Choroid plexus epithelial cell (primary cell): ENCODE data around the gene RUFY3.
A peak's percentile ranks its signal among the peaks of the same experiment; 100 is the strongest.
"Not testable (repeated sequence)": the region's sequence is repeated elsewhere in the genome, so short reads cannot be mapped to it uniquely, and the experiment has no call there.

ENCODE experiments used
- DNase-seq: peaks from one replicate; pipeline ENCODE4 v3.0.0-alpha.2; 2010; ENCODE audit warnings: low read depth
- H3K4me3 ChIP-seq: 2 replicates; pipeline ENCODE4 v1.5.1; 2011; ENCODE audit warnings: low read depth, mild to moderate bottlenecking, control low read depth, low read length, moderate library complexity
- TF ChIP-seq, protein P1 (sequence below): conservative IDR thresholded peaks from 2 replicates; pipeline ENCODE4 v1.5.1; 2011; ENCODE audit warnings: low read depth, mild to moderate bottlenecking, control low read depth, inconsistent platforms, low read length, moderate library complexity

Gene RUFY3

DNA sequence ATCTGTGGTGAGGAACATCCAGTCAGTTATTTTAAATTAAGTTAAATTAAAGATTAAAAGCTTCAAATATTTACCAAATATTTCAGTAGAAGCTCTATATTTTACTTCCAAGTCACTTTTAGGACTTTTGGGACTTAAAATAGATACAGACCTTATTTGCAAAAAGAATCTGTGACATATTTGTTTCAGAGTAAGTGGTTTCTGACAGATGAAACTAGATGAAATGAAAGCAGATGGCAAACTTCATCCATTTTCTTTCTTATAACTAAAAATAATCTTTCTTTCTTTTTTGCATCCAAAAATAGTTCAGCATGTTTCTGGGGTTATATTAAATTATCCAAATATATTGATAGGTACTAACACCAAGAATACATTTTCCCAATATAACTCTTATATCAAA lies 40.1 kb upstream of the RUFY3 start:
- no peak overlapping the region for H3K4me3 ChIP-seq
- TF ChIP-seq, protein P1, sequence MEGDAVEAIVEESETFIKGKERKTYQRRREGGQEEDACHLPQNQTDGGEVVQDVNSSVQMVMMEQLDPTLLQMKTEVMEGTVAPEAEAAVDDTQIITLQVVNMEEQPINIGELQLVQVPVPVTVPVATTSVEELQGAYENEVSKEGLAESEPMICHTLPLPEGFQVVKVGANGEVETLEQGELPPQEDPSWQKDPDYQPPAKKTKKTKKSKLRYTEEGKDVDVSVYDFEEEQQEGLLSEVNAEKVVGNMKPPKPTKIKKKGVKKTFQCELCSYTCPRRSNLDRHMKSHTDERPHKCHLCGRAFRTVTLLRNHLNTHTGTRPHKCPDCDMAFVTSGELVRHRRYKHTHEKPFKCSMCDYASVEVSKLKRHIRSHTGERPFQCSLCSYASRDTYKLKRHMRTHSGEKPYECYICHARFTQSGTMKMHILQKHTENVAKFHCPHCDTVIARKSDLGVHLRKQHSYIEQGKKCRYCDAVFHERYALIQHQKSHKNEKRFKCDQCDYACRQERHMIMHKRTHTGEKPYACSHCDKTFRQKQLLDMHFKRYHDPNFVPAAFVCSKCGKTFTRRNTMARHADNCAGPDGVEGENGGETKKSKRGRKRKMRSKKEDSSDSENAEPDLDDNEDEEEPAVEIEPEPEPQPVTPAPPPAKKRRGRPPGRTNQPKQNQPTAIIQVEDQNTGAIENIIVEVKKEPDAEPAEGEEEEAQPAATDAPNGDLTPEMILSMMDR = no peak

DNA sequence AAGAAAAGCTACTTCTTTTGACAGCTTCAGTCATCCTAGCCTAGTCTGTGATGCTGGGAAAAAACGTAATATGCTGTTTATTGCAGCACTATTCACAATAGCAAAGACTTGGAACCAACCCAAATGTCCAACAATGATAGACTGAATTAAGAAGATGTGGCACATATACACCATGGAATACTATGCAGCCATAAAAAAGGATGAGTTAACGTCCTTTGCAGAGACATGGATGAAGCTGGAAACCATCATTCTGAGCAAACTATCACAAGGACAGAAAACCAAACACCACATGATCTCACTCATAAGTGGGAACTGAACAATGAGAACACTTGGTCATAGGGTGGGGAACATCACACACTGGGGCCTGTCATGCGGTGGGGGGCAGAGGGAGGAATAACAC lies 39.6 kb upstream of the RUFY3 start:
- H3K4me3 ChIP-seq, DNase-seq: not testable (repeated sequence)

More for the DNA sequence above, 40.1 kb upstream of the RUFY3 start:
- DNase-seq = no peak

DNA sequence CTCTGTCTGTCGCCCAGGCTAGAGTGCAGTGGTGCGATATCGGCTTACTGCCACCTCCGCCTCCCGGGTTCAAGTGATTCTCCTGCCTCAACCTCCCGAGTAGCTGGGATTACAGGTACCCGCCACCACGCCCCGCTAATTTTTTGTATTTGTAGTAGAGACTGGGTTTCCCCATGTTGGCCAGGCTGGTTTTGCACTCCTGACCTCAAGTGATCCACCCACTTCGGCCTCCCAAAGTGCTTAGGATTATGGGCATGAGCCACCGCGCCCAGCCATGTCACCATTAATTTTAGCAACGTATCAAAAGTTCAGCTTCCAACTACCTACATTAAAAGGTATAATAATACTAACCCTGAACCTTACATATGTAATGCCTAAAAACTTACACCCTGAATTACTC lies 34.4 kb upstream of the RUFY3 start:
- TF ChIP-seq, protein P1 = no peak
- DNase-seq = no peak
- peak overlapping the region; percentile 99 for H3K4me3 ChIP-seq

DNA sequence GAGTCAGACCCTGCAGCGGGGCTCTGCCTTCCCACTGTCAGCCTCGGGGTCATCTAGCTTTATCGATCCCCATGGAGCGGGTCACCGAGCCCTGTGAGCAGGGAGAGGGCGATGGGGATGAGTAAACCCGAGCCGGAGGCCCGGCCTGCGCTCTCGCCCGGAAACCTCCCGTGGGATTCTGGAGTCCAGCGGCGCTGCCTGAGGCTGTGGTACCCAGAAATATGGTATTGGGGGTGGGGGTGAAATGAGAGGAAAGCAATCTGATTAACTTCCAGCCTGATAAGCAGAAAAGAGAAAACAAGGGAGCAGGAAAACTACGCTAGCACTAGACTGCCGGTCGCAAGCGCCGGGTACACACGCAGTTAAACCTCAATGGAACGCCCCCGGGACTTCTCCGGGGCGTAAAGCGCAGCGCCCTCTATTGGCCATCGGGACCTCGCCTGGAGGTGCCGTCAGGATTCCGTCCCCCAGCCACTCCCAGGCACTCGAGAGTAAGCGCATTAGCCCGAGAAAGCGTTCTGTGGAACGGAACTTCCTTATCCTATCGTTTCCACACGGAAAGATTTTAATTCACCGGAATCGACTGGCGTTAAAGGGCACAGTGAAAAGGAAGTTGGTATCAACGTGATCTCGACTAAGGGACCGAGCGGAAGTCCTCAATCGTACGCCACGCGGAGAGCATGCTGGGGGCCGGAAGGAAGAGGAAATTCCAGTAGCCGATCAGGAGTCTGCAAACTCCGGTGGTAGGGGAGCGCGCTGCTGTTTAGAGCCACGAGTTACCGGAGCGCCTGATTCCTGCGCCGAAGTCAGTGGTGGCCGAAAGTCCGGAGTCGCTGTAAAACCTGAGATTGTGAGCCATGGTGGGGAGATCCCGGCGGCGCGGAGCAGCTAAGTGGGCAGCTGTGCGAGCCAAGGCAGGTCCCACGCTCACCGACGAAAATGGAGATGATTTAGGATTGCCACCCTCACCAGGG lies 33.7 kb upstream of the RUFY3 start, which contains the start of gene UTP3:
Gene UTP3 (plus strand): TSS at position 712 of the 974 bp plus-strand sequence. CDS start 146 bp downstream, at position 858.
- peak within 1 kb of the TSS; percentile 99 for H3K4me3 ChIP-seq
- DNase-seq = peak; percentile 99
- TF ChIP-seq, protein P1 = peak; percentile 93

DNA sequence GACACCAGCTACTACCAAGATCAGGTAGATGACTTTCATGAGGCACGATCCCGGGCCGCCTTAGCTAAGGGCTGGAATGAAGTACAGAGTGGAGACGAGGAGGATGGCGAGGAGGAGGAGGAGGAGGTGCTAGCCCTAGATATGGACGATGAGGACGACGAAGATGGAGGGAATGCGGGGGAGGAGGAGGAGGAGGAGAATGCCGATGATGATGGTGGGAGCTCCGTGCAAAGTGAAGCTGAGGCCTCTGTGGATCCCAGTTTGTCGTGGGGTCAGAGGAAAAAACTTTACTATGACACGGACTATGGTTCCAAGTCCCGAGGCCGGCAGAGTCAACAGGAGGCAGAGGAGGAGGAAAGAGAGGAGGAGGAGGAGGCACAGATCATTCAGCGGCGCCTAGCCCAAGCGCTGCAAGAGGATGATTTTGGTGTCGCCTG lies 33.0 kb upstream of the RUFY3 start:
- TF ChIP-seq, protein P1 = no peak
- DNase-seq = no peak
- H3K4me3 ChIP-seq = peak overlapping the region; percentile 99

DNA sequence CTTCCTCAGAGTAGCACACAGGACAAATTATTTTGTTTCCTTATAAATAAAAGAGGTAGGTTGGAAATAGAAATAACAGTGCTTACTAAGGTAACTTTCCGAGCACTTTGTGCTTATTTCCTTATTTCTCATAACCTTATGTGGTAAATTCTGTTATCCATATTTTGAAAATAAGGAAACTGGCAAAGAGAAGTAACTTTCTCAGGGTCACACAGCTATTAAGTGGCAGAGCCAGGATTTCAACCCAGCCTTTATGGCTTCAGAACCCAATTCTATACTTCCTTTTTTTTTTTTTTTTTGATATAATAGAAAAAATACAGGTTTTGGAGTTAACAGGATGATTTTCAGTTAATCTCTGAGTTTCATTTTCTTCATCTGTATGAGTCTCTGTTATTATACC lies 30.1 kb upstream of the RUFY3 start:
- TF ChIP-seq, protein P1 = no peak
- H3K4me3 ChIP-seq = no peak overlapping the region
- no peak for DNase-seq

DNA sequence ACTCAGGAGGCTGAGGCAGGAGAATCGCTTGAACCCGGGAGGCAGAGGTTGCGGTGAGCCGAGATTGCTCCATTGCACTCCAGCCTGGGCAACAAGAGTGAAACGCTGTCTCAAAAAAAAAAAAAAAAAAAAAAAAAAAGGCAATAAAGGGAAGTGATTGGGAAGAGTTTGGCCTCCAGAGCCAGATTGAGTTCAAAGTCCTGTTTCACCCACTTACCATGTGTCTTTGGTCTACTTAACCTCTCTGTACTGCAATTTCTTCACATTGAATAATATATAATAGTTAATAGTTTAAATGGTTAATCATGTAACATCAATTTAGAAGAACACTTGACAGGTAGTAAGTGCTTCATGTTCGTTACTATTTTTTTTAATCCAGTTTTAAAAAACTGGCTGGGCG lies 27.1 kb upstream of the RUFY3 start:
- H3K4me3 ChIP-seq, DNase-seq: not testable (repeated sequence)

DNA sequence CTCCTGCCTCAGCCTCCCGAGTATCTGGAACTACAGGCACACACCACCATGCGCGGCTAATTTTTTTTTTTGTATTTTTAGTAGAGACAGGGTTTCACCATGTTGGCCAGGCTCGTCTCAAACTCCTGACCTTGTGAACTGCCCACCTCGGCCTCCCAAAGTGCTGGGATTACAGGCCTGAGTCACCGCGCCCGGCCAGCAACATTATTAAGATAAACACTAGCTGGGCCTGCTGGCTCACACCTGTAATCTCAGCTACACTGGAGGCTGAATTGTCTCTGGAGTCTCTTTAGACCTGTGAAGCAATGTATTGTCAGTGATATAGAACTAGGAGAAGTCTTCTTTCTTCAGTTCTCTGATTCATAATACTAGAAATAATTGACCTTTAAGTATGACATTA lies 23.3 kb upstream of the RUFY3 start:
- not testable (repeated sequence) for DNase-seq, H3K4me3 ChIP-seq
